ENCODE results near the gene UFSP2. TPM values are rescaled to one million over a fixed set of nuclear protein-coding genes. Genes with fewer than 3 reads are reported as not detected.

The UFSP2 gene
- total and polyA plus RNA-seq, 4 donors, result 12.2 to 17.2 (median 14.7) TPM

- H3K4me3 ChIP-seq (ENCODE audit: low read depth in 1 of 3, low read length in 3 of 3), result no peak overlapping the region
- no peaks in the 10 kb centered on the region for H3K27me3 ChIP-seq (ENCODE audit: control insufficient read depth in 4 of 4, insufficient read depth in 4 of 4, low read length in 3 of 4)
- no peak overlapping the region for H3K27ac ChIP-seq (ENCODE audit: low read depth in 1 of 2, low read length in 2 of 2)
- H3K4me1 ChIP-seq (ENCODE audit: control insufficient read depth in 4 of 4, insufficient read depth in 4 of 4, low read length in 3 of 4), result no peaks in the 10 kb centered on the region
- H3K36me3 ChIP-seq (ENCODE audit: control insufficient read depth in 4 of 4, insufficient read depth in 3 of 4, low read depth in 1 of 4, low read length in 3 of 4), result no peaks in the 10 kb centered on the region
- DNase-seq (ENCODE audit: low spot score), result no peak
- WGBS, result 44% methylated on average over 1 of the region's 1 CpG
- H3K9ac ChIP-seq (ENCODE audit: low read depth in 1 of 2, low read length in 2 of 2), result no peak overlapping the region
- no peaks in the 10 kb centered on the region for H3K9me3 ChIP-seq (ENCODE audit: control insufficient read depth in 4 of 4, low read length in 3 of 4)
- no peak for TF ChIP-seq HNF4A (conservative IDR thresholded peaks at IDR 0.05)
- no peak for TF ChIP-seq FOXA1 (IDR thresholded peaks at IDR 0.05)
- TF ChIP-seq EGR1 (IDR thresholded peaks at IDR 0.05; ENCODE audit: low read depth in 2 of 2), result no peak
- no peak for TF ChIP-seq JUND (IDR thresholded peaks at IDR 0.05)
- TF ChIP-seq FOXA2 (IDR thresholded peaks at IDR 0.05), result no peak
- no peak for TF ChIP-seq REST (IDR thresholded peaks at IDR 0.05)
- TF ChIP-seq HNF4G (IDR thresholded peaks at IDR 0.05), result no peak
- TF ChIP-seq GABPA (IDR thresholded peaks at IDR 0.05 in 1 of 2, conservative IDR thresholded peaks at IDR 0.05 in 1 of 2), result no peak
- no peak for TF ChIP-seq RAD21 (IDR thresholded peaks at IDR 0.05)
- no peak for TF ChIP-seq CTCF (IDR thresholded peaks at IDR 0.05; ENCODE audit: low read depth, low read length, missing input control)
- TF ChIP-seq ATF3 (IDR thresholded peaks at IDR 0.05), result no peak
- no peak for TF ChIP-seq RXRA (IDR thresholded peaks at IDR 0.05)
- TF ChIP-seq ZBTB33 (IDR thresholded peaks at IDR 0.05), result no peak
Observed at GRCh38 chr4:185464887-185465286, 39.1 kb upstream of the UFSP2 start.

- Histone ChIP-seq H3K4me3 (ENCODE audit: low read depth in 1 of 3, low read length in 3 of 3) (no peak overlapping the region), H3K27me3 (ENCODE audit: control insufficient read depth in 4 of 4, insufficient read depth in 4 of 4, low read length in 3 of 4) (no peaks in the 10 kb centered on the region), H3K27ac (ENCODE audit: low read depth in 1 of 2, low read length in 2 of 2) (no peak overlapping the region), H3K36me3 (ENCODE audit: control insufficient read depth in 4 of 4, insufficient read depth in 3 of 4, low read depth in 1 of 4, low read length in 3 of 4) (no peaks in the 10 kb centered on the region), H3K9ac (ENCODE audit: low read depth in 1 of 2, low read length in 2 of 2) (no peak overlapping the region), H3K9me3 (ENCODE audit: control insufficient read depth in 4 of 4, low read length in 3 of 4) (no peaks in the 10 kb centered on the region), H3K4me1 (ENCODE audit: control insufficient read depth in 4 of 4, insufficient read depth in 4 of 4, low read length in 3 of 4) (no peaks in the 10 kb centered on the region)
- TF ChIP-seq ZBTB33 (IDR thresholded peaks at IDR 0.05), result no peak
- no peak for TF ChIP-seq HNF4G (IDR thresholded peaks at IDR 0.05)
- no peak for TF ChIP-seq NR2F2 (IDR thresholded peaks at IDR 0.05)
- TF ChIP-seq SP1 (IDR thresholded peaks at IDR 0.05), result no peak
- TF ChIP-seq FOXA1 (IDR thresholded peaks at IDR 0.05), result no peak
- no peak for TF ChIP-seq REST (IDR thresholded peaks at IDR 0.05)
- no peak for TF ChIP-seq ATF3 (IDR thresholded peaks at IDR 0.05)
- no peak for DNase-seq (ENCODE audit: low spot score)
- 62% methylated on average over 6 of the region's 6 CpGs for WGBS
Observed at GRCh38 chr4:185464183-185464582, 38.4 kb upstream of the UFSP2 start.

Measured in liver (tissue), 9 donors.